GM23338 (cell line): Measurements from ENCODE around the gene XPA. TPM values are rescaled to one million over a fixed set of nuclear protein-coding genes. Genes with fewer than 3 reads are reported as not detected.
A peak's percentile ranks its signal among the peaks of the same experiment; 100 is the strongest.

Source experiments
- ATAC-seq: fragments of 200-7000 bp; cut with Tn5 transposase; 3 replicates; pipeline ENCODE4 v1.9.1; 2020
- DNase-seq: peaks from one replicate; pipeline ENCODE4 v3.0.0-alpha.2; 2015; ENCODE audit warnings: low spot score
- H2AFZ ChIP-seq: fragments of 200-600 bp; sonication (generic); 2 replicates; pipeline ENCODE4 v1.8.0; 2016; ENCODE audit warnings: antibody characterized with exemption, mild to moderate bottlenecking, moderate library complexity
- H3F3A ChIP-seq: fragments of 200-600 bp; sonication (generic); replicated peaks from 2 replicates; pipeline ENCODE4 v1.8.0; 2017; ENCODE audit warnings: antibody characterized with exemption, mixed run types, low read depth
- H3K27ac ChIP-seq: fragments of 200-600 bp; sonication (generic); 2 replicates; pipeline ENCODE4 v1.6.1; 2016; ENCODE audit warnings: low read depth
- H3K27me3 ChIP-seq: fragments of 200-600 bp; sonication (generic); 2 replicates; pipeline ENCODE4 v1.8.0; 2016; ENCODE audit warnings: mild to moderate bottlenecking, mixed run types, moderate library complexity; ENCODE audit not compliant: insufficient read depth
- H3K36me3 ChIP-seq: fragments of 200-600 bp; sonication (generic); 2 replicates; pipeline ENCODE4 v1.8.0; 2016; ENCODE audit warnings: mild to moderate bottlenecking; ENCODE audit not compliant: insufficient read depth
- H3K4me1 ChIP-seq: fragments of 200-600 bp; sonication (generic); 2 replicates; pipeline ENCODE4 v1.8.0; 2016; ENCODE audit warnings: mild to moderate bottlenecking, moderate library complexity; ENCODE audit not compliant: insufficient read depth
- H3K4me2 ChIP-seq: fragments of 200-600 bp; sonication (generic); 2 replicates; pipeline ENCODE4 v1.7.1; 2017; ENCODE audit warnings: mixed run types
- H3K4me3 ChIP-seq: fragments of 200-600 bp; sonication (generic); 2 replicates; pipeline ENCODE4 v1.6.1; 2016; ENCODE audit warnings: mixed run types
- H3K79me2 ChIP-seq: fragments of 200-600 bp; sonication (generic); replicated peaks from 2 replicates; pipeline ENCODE4 v1.8.0; 2017; ENCODE audit warnings: mild to moderate bottlenecking; ENCODE audit not compliant: insufficient read depth
- H3K9me2 ChIP-seq: fragments of 200-600 bp; sonication (generic); 2 replicates; pipeline ENCODE4 v1.8.0; 2017; ENCODE audit not compliant: insufficient read depth
- H4K20me1 ChIP-seq: fragments of 200-600 bp; sonication (generic); replicated peaks from 2 replicates; pipeline ENCODE4 v1.8.0; 2017; ENCODE audit warnings: mild to moderate bottlenecking; ENCODE audit not compliant: insufficient read depth
- H3K27ac Mint-ChIP-seq: 2 replicates; pipeline ENCODE4 v1.8.0; 2020; ENCODE audit warnings: inconsistent platforms, mild to moderate bottlenecking, moderate library complexity, mixed read lengths
- H3K27me3 Mint-ChIP-seq: 3 replicates; pipeline ENCODE4 v1.8.0; 2022; ENCODE audit warnings: low read depth, mild to moderate bottlenecking, moderate library complexity, mixed read lengths, inconsistent platforms; ENCODE audit not compliant: insufficient read depth, poor library complexity
- H3K36me3 Mint-ChIP-seq: 3 replicates; pipeline ENCODE4 v1.8.0; 2021; ENCODE audit warnings: low read depth, mild to moderate bottlenecking, inconsistent platforms, moderate library complexity, mixed read lengths
- H3K4me1 Mint-ChIP-seq: 3 replicates; pipeline ENCODE4 v1.8.0; 2020; ENCODE audit warnings: mild to moderate bottlenecking, inconsistent platforms, mixed read lengths
- H3K4me3 Mint-ChIP-seq: 3 replicates; pipeline ENCODE4 v1.8.0; 2021; ENCODE audit warnings: moderate library complexity, mild to moderate bottlenecking, inconsistent platforms, mixed read lengths
- H3K9me3 Mint-ChIP-seq: 3 replicates; pipeline ENCODE4 v1.8.0; 2020; ENCODE audit warnings: moderate library complexity, mild to moderate bottlenecking, inconsistent platforms, mixed read lengths
- CREB1 ChIP-seq: fragments of 250-450 bp; sonication (Bioruptor Pico); IDR thresholded peaks from 2 replicates; pipeline ENCODE4 v1.5.0; 2020; ENCODE audit warnings: low read depth, mild to moderate bottlenecking, moderate library complexity
- EZH2 ChIP-seq: fragments of 200-600 bp; sonication (generic); IDR thresholded peaks from one replicate; pipeline ENCODE4 v1.8.0; 2017; ENCODE audit warnings: antibody characterized with exemption, mild to moderate bottlenecking, low read depth; ENCODE audit not compliant: unreplicated experiment
- EZH2phosphoT487 ChIP-seq: fragments of 200-600 bp; sonication (generic); IDR thresholded peaks from one replicate; pipeline ENCODE4 v1.8.1; 2018; ENCODE audit warnings: antibody characterized with exemption; ENCODE audit not compliant: unreplicated experiment
- JUNB ChIP-seq: IDR thresholded peaks from one replicate; pipeline ENCODE4 v1.6.1; 2016; ENCODE audit warnings: antibody characterized with exemption; ENCODE audit not compliant: unreplicated experiment
- NANOG ChIP-seq: IDR thresholded peaks from 2 replicates; pipeline ENCODE4 v1.6.1; 2016; ENCODE audit warnings: antibody characterized with exemption, borderline replicate concordance
- POLR2AphosphoS5 ChIP-seq: IDR thresholded peaks from 2 replicates; pipeline ENCODE4 v1.6.1; 2016; ENCODE audit warnings: antibody characterized with exemption, low read depth
- STAT1 ChIP-seq: IDR thresholded peaks from one replicate; pipeline ENCODE4 v1.6.1; 2016; ENCODE audit warnings: antibody characterized with exemption; ENCODE audit not compliant: unreplicated experiment
- ZNF114 ChIP-seq: fragments of 250-450 bp; sonication (Bioruptor Pico); IDR thresholded peaks from 2 replicates; pipeline ENCODE4 v1.5.0; 2020; ENCODE audit warnings: mild to moderate bottlenecking, moderate library complexity
- ZNF331 ChIP-seq: fragments of 250-450 bp; sonication (Bioruptor Pico); IDR thresholded peaks from 2 replicates; pipeline ENCODE4 v1.5.0; 2020; ENCODE audit warnings: low read depth, mild to moderate bottlenecking, moderate library complexity
- polyA plus RNA-seq: library from polyadenylated mRNA; unstranded; fragments of >200 nt; fragmentation: Nextera tagmentation; extraction: Ambion mirVana; gene quantifications from 2 replicates; pipeline ENCODE4 v1.2.1, GENCODE V29; 2016
- total RNA-seq: library from RNA; depleted of rRNA; stranded (reverse); fragments of >200 nt; shearing (Covaris generic); gene quantifications from 2 replicates; pipeline ENCODE4 v1.2.3, GENCODE V29; 2014
- TF ChIP-seq, protein P1 (sequence below): IDR thresholded peaks from one replicate; pipeline ENCODE4 v1.6.1; 2018; ENCODE audit warnings: antibody characterized with exemption; ENCODE audit not compliant: unreplicated experiment
- TF ChIP-seq, protein P2 (sequence below): fragments of 250-450 bp; sonication (Bioruptor Pico); IDR thresholded peaks from 2 replicates; pipeline ENCODE4 v1.5.0; 2020; ENCODE audit warnings: mild to moderate bottlenecking, moderate library complexity

The XPA gene
- total and polyA plus RNA-seq, 2 experiments from 2014 or later = 1.9 to 9.1 TPM

DNA sequence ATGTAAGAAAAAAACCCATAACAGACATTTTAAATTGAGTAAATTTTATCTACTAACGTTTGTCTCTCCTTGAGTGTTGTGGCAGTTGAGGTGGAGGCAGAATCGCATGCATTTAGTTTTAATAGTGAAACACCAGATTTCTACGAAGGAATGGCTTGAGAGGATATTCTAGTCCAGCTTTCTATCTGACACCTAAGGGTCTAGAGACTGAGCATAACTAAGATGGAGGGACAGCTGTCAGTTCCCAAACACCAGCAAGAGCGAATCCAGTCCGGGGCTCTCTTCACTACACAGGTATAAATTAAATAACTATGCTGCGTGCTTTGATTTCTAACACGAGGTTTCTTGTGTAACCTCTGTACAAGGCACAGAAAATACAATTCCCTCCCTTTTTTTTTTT lies 62.1 kb downstream of the XPA start (continued):
- TF ChIP-seq, protein P1, sequence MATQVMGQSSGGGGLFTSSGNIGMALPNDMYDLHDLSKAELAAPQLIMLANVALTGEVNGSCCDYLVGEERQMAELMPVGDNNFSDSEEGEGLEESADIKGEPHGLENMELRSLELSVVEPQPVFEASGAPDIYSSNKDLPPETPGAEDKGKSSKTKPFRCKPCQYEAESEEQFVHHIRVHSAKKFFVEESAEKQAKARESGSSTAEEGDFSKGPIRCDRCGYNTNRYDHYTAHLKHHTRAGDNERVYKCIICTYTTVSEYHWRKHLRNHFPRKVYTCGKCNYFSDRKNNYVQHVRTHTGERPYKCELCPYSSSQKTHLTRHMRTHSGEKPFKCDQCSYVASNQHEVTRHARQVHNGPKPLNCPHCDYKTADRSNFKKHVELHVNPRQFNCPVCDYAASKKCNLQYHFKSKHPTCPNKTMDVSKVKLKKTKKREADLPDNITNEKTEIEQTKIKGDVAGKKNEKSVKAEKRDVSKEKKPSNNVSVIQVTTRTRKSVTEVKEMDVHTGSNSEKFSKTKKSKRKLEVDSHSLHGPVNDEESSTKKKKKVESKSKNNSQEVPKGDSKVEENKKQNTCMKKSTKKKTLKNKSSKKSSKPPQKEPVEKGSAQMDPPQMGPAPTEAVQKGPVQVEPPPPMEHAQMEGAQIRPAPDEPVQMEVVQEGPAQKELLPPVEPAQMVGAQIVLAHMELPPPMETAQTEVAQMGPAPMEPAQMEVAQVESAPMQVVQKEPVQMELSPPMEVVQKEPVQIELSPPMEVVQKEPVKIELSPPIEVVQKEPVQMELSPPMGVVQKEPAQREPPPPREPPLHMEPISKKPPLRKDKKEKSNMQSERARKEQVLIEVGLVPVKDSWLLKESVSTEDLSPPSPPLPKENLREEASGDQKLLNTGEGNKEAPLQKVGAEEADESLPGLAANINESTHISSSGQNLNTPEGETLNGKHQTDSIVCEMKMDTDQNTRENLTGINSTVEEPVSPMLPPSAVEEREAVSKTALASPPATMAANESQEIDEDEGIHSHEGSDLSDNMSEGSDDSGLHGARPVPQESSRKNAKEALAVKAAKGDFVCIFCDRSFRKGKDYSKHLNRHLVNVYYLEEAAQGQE = no peak
- TF ChIP-seq JUNB (no peak), CREB1 (CRISPR knock-in tag) (no peak), ZNF114 (CRISPR knock-in tag) (no peak)

DNA sequence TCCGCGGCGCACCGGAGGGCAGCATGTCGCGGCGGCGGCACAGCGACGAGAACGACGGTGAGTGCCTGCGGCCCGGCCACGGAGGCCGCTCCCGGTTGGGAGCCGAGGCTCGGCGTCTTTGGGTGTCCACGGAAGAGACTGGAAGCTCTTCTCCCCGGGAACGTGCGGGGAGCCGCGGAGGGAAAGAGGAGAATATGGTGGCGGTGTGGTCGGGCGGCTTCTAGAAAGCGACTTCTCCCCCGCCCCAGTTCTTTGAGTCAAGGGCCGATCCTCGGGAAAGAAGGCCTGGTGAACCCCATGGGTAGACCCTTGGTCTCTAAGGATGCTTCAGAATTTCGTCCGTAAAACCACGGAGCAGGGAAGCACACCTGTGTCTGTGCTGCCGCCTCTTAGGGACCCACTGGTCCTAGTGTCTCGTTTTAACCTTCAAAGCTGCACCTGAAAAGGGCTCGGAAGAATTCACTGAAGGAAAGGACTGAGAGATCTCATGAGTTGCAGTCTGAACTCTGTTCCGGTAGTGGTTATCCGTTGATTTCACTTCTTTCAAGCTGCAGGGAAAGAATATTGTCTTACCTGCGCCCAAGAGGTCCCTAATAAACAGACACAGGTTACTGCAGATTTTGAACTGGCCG lies 63.2 kb downstream of the XPA start:
- no peaks in the 10 kb centered on the region for H3K9me3 Mint-ChIP-seq

More for the DNA sequence above, 63.2 kb downstream of the XPA start:
- no peak overlapping the region for H2AFZ ChIP-seq
- H3K79me2 ChIP-seq = peaks cover 80% of the 10 kb centered on the region
- peaks cover 3% of the 10 kb centered on the region; the same call in 1 of the 3 replicates for H3K36me3 Mint-ChIP-seq
- H3K27ac ChIP-seq = peak overlapping the region; percentile 95
- peak overlapping the region; percentile 91 for H3K4me3 Mint-ChIP-seq
- peaks cover 3% of the 10 kb centered on the region; the same call in 1 of the 2 replicates for H3F3A ChIP-seq
- H3K4me2 ChIP-seq = peak overlapping the region; percentile 89
- peaks cover 42% of the 10 kb centered on the region for H3K4me1 Mint-ChIP-seq
- H3K4me1 ChIP-seq = peaks cover 22% of the 10 kb centered on the region
- DNase-seq (peak; percentile 31), ATAC-seq (no peak; the same call in 2 of the 3 replicates)
- H4K20me1 ChIP-seq = peaks cover 45% of the 10 kb centered on the region
- no peaks in the 10 kb centered on the region for H3K27me3 ChIP-seq
- no peaks in the 10 kb centered on the region for H3K9me2 ChIP-seq
- H3K36me3 ChIP-seq = no peaks in the 10 kb centered on the region
- peak overlapping the region; percentile 84 for H3K27ac Mint-ChIP-seq
- peaks cover 7% of the 10 kb centered on the region for H3K27me3 Mint-ChIP-seq
- H3K4me3 ChIP-seq = peak overlapping the region; percentile 91
- TF ChIP-seq POLR2AphosphoS5 (no peak; the same call in 1 of the 2 replicates), EZH2phosphoT487 (no peak), STAT1 (no peak), NANOG (no peak), ZNF114 (CRISPR knock-in tag) (no peak), ZNF331 (CRISPR knock-in tag) (no peak), EZH2 (no peak), JUNB (no peak)
- TF ChIP-seq, protein P1 = no peak
- TF ChIP-seq, protein P2, sequence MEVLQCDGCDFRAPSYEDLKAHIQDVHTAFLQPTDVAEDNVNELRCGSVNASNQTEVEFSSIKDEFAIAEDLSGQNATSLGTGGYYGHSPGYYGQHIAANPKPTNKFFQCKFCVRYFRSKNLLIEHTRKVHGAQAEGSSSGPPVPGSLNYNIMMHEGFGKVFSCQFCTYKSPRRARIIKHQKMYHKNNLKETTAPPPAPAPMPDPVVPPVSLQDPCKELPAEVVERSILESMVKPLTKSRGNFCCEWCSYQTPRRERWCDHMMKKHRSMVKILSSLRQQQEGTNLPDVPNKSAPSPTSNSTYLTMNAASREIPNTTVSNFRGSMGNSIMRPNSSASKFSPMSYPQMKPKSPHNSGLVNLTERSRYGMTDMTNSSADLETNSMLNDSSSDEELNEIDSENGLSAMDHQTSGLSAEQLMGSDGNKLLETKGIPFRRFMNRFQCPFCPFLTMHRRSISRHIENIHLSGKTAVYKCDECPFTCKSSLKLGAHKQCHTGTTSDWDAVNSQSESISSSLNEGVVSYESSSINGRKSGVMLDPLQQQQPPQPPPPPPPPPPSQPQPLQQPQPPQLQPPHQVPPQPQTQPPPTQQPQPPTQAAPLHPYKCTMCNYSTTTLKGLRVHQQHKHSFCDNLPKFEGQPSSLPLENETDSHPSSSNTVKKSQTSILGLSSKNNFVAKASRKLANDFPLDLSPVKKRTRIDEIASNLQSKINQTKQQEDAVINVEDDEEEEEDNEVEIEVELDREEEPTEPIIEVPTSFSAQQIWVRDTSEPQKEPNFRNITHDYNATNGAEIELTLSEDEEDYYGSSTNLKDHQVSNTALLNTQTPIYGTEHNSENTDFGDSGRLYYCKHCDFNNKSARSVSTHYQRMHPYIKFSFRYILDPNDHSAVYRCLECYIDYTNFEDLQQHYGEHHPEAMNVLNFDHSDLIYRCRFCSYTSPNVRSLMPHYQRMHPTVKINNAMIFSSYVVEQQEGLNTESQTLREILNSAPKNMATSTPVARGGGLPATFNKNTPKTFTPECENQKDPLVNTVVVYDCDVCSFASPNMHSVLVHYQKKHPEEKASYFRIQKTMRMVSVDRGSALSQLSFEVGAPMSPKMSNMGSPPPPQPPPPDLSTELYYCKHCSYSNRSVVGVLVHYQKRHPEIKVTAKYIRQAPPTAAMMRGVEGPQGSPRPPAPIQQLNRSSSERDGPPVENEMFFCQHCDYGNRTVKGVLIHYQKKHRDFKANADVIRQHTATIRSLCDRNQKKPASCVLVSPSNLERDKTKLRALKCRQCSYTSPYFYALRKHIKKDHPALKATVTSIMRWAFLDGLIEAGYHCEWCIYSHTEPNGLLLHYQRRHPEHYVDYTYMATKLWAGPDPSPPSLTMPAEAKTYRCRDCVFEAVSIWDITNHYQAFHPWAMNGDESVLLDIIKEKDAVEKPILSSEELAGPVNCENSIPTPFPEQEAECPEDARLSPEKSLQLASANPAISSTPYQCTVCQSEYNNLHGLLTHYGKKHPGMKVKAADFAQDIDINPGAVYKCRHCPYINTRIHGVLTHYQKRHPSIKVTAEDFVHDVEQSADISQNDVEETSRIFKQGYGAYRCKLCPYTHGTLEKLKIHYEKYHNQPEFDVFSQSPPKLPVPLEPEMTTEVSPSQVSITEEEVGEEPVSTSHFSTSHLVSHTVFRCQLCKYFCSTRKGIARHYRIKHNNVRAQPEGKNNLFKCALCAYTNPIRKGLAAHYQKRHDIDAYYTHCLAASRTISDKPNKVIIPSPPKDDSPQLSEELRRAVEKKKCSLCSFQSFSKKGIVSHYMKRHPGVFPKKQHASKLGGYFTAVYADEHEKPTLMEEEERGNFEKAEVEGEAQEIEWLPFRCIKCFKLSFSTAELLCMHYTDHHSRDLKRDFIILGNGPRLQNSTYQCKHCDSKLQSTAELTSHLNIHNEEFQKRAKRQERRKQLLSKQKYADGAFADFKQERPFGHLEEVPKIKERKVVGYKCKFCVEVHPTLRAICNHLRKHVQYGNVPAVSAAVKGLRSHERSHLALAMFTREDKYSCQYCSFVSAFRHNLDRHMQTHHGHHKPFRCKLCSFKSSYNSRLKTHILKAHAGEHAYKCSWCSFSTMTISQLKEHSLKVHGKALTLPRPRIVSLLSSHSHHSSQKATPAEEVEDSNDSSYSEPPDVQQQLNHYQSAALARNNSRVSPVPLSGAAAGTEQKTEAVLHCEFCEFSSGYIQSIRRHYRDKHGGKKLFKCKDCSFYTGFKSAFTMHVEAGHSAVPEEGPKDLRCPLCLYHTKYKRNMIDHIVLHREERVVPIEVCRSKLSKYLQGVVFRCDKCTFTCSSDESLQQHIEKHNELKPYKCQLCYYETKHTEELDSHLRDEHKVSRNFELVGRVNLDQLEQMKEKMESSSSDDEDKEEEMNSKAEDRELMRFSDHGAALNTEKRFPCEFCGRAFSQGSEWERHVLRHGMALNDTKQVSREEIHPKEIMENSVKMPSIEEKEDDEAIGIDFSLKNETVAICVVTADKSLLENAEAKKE (CRISPR knock-in tag) = no peak
